RPMI8226 (cell line): Measurements from ENCODE around the gene TGFBR3L.

Experiments used
- DNase-seq: peaks from one replicate; pipeline ENCODE4 v3.0.0-alpha.2; 2015

TGFBR3L gene

DNA sequence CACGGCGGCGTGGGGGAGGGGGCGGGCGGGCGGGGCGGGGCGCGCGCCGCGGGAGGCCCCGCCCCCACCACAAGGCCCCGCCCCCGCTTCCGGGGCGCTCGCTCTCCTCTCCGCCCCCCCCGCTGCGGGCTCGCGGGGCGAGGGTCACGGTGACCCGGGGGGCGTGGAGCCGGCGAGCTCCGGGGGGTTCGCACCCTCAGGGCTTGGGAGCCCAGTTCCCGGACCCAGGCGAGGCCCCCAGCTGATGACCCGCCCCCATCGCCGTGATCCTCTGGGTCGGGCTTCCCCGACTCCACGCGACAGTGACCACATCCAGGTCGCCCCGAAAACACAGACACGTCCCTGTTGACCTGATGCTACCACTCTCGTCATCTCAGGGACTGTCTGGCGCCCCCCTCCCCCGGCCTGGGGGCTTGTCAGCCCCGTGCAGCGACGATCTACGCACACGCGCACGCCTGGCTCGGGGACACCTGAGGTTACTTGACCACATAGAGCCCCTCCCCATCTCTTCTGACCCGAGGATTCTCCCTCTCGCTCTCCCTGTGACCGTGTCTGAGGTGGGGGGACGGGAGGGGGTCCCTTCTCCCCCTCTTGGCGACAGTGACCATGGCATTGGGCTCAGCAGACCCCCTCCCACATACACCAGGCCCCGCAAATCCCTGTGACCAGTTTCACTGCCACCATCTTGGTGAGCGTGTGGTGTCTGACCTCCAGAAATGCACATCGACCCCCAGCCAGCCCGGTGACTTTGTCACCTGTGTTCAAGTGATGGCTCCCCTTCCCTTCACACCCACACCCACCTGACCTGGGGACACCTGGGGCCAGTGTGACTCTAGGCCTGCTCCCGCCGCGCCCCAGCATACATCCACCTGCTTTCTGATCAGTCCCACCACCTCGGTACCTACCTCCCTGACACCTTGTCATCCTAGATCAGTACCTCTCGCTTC, 10.3 kb upstream of the TGFBR3L start:
- DNase-seq = peak; percentile 63

DNA sequence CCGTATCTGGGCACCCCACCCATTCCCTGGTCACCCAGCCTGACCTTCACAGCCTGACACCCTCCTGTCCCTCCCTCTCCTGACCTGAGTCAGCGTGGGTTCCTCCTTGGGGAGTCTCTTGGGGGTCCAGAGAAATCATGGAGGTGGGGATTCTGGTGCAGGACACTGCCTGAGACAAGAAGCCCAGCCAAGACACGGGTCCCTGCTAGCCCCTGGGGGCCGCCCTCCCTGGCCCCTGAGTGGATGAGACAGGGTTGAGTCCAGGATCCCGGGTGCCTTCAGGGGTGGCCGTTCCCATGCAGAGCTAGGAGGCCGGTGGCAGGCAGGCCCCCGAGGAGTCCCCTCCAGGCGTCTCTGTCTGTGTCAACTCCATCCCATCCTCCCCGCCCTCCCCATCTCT, 9.4 kb upstream of the TGFBR3L start:
- DNase-seq = no peak

DNA sequence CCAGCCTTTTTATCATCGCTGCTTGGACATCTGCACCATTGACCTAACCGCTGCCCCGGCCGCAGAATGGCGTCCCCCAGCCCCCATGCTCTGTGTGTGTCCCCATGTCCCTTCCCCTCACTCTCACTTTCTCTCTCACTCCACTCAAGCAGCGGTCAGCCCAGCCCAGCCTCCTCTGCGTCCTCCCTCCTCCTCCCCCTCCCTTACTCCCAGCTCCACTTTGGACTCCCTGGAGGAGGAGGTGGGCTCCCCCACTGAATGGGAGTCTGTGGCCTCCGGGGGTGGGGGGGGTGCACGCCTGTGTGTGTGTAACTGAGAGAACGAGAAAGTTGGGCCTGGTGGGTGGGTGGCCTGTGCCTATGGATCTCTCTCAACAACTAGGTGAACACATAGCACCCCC, 8.8 kb upstream of the TGFBR3L start:
- no peak for DNase-seq

DNA sequence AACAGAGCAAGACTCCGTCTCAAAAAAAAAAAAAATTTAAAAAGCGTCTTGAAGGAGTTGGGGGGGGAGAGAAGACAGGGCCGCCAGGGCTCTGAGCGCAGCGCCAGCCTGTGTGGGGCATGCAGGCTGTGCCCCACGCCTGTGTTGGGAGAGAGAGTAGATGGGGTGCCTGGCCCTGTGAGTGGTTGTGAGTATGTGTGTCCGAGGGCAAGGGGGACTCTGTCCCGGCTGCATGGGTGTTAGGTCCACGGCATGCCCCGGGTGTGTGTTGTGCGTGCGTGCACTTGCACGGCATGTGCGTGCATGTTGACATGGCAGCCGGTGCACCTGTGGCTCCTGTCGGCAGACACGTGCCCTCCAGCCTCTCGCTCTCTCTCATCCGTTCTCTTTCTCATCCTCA, 7.5 kb upstream of the TGFBR3L start:
- DNase-seq = no peak

DNA sequence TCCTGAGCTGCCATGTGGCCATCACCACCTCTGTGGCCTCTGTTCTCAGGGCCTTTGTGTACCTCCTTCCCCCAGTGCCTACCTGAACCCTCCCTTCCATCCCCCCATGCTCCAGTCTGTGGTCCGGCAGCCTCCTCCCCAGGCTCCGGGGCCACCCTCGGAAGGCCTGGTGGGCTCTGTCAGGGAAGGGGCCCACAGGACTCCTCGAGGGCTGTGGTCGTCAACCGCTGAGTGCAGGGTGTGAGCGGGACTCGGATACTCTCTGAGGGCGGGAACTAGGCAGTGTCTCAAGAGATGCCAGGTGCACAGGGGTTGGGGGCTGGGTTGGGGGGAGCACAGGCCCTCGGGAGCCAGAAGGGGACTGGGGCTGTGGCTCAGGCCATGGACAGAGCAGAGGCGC, 7.1 kb upstream of the TGFBR3L start:
- no peak for DNase-seq

DNA sequence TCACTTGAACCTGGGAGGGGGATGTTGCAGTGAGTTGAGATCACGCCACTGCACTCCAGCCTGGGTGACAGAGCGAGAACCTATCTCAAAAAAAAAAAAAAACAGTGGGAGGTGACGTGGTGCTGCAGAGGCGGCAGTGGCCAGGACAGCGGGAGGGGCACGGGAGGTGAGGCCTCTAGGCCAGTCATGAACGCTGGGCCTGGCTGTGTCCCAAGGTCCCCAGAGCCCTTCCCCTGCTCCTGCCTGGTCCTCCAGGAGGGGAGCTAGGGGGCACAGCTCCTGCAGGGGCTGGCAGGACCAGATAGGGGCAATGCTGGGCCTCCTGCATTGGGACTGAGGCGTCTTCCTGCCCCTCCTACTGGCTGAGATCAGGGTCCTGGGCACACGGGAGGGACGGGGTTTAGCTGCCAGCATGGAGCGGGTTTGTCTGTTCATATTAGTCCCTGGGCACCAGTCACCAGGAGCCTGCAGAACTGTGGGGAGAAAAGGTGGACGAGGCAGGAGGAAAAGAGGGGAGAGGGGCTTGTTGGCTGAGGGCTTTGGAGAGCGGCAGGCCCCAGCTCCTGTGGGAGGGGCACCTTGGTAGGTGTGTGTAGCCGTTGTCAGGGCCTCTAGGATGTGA, 6.4 kb upstream of the TGFBR3L start:
- DNase-seq = no peak

DNA sequence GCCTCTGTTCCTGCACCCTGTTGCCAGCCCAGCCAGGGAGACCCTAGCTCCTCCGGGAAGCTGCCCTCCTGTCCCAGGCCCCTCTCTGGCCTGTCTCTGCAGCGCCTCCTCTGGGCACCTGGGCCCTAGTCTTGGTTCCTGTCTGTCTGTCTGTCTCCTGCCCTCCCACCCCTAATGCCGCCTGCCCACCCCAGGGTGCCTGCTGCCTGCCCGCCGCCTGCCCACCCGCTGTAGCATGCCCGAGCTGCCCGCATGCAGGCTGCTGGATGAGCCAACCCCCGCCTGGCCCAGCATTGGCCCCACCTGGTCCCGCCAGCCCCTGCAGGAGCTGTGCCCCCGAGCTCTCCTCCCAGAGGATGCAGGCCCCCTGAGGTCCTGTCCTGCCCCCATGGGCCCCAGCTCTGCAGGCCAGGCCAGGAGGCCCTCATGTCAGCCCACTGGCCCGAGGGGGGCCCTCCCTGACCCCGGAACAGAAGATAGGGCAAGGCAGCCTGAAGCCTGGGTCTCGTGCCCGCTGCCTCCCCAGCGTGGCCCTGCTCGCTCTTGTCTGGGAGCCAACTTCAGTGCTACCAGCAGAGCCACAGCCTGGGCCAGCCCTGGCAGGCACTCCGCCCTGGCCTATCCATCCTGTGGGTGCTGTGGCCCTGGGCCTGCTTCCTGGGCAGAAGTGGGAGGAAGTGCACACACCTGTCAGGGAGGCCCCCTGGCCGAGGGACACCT, 5.7 kb upstream of the TGFBR3L start:
- no peak for DNase-seq

DNA sequence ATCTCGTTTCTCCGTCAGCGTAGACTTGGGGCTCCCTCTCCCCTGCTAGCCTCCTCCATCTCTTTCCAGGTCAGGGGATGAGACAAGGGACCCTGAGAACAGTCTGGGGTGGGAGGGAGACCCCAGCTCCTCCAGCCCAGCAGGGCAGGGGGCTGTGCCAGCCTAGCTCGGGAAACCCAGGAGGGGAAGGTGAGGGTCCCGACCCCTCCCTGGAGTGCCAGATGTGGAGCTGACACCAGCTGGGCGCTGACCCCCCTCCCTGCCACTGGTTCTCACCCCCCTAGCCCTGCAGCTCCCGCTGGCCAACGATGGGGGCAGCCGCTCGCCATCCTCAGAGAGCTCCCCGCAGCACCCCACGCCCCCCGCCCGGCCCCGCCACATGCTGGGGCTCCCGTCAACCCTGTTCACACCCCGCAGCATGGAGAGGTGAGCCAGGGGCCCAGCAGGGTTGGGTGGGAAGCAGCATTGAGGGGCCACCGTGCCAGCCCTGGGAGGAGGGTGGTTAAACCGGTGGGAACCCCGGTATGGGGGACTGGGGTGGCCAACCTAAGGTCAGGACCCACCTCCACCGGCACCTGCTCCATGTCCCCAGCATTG, 5.1 kb upstream of the TGFBR3L start:
- no peak for DNase-seq

DNA sequence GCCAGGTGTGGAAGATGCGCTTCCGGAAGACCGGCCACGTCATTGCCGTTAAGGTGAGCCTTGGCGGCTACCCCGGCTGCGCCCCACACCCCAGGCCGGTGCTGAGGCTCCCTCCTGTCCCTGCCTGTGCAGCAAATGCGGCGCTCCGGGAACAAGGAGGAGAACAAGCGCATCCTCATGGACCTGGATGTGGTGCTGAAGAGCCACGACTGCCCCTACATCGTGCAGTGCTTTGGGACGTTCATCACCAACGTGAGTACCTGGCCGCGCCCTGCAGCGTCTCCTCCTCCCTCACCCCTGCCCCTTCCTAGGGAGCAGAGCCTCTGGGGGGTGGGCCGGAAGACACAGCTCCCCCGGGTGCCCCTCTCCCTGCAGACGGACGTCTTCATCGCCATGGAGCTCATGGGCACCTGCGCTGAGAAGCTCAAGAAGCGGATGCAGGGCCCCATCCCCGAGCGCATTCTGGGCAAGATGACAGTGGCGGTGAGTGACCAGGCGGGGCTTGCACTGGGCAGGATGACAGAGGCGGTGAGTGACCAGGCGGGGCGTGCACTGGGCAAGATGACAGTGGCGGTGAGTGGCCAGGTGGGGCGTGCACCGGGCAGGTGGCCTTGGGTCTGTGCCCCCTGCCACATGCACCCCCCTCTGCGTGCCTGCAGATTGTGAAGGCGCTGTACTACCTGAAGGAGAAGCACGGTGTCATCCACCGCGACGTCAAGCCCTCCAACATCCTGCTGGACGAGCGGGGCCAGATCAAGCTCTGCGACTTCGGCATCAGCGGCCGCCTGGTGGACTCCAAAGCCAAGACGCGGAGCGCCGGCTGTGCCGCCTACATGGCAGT, 4.1 kb upstream of the TGFBR3L start:
- no peak for DNase-seq

DNA sequence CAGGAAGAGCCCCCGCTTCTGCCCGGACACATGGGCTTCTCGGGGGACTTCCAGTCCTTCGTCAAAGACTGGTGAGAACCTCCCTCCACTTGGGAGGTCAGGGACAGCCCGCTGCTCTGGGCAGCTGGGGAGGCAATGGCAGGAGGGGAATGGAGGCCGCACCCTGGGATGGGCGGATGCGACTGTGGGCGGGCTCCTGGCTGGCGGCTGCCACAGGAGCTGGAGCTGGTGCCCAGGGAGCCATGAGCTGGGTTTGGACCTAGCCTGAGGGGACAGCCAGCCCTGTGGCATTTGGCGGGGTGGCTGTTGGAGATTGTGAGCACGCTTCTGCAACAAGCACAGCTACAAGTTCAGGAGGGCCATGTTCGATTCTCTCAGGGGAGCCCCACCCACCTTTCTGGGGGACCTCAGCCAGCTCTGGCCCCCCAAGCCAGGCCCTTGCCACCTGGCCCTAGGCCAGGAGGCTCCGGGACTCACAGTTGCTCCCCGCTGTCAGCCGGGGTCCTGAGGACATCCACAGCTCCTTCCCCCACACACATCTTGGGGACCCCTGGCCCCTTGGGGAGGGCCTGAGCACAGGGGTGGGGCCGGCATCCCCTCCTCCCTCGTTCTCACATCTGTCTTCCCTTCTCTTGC, 3.0 kb upstream of the TGFBR3L start:
- DNase-seq = no peak

DNA sequence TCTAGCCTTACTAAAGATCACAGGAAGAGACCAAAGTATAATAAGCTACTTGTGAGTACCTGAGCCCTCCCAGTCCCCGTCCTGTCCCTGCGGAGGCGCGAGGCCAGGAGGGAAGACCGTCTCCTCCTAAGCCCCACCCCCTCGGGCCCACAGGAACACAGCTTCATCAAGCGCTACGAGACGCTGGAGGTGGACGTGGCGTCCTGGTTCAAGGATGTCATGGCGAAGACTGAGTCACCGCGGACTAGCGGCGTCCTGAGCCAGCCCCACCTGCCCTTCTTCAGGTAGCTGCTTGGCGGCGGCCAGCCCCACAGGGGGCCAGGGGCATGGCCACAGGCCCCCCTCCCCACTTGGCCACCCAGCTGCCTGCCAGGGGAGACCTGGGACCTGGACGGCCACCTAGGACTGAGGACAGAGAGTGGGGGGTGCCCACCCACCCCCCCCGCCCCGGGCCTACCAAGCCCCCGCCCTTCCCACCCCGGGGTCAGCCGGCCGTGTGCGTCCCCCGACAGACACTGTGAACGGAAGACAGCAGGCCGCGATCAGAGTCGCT, 2.4 kb upstream of the TGFBR3L start:
- DNase-seq = no peak

DNA sequence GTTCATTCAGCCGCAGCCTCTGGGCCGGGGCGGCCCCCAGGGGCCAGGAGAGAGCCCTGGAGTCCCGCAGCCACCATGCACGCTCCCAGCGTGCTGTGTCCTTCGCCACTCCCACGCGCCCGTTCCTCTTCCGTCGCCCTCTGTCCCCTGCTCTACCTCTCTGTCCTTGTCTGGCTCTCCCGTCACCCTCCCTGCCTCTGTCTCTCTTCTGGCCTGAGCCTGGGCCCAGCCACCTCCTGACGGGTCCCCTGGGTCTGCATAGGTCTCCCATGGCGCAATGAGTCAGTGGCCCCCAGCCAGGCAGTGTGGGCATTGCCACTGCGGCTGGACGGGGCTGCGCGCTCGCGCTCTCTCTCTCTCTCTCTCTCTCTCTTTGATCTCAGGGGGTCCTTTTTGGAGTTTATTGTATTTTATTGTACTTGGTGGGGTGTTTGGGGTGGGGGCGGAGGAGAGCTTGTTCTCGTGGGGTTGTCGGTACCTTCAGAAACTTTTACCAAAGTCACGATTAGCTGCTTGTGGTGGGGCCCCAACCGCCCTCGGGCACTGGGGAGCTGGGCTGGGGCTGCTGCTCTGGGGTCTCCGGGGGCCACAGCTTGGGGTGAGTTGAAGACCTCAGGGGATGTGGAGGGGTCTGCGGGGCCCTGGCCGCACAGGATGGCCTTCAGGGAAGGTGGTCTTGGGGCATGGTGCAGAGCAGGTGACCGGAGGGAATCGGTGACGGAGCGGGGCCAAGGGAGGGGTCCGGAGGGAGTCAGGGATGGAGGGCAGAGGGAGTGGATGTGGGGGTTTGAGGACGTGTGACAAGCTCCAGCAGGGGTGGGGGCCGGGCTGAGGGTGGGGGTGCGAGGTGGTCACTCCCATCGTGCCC, 1.7 kb upstream of the TGFBR3L start:
- no peak for DNase-seq

DNA sequence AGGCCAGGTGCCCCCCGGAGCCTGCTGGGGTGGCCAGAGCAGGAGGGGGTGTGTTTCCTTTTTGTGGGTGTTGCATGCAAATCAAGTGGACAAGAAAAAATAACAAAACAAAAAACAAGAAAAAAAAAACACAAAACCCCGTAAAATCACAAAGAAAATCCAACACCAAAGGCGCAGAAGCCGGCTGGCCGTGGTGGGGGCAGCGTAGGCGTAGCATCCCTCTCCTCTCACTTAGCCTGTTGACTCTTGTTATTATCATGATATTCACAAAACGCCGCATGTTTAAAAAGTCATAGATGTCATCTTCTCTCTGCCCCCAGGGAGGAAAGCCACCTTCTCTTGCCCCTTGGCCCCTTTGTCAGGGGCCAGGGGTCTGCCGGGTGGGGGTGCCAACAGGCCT, 978 bp upstream of the TGFBR3L start:
- DNase-seq = no peak

DNA sequence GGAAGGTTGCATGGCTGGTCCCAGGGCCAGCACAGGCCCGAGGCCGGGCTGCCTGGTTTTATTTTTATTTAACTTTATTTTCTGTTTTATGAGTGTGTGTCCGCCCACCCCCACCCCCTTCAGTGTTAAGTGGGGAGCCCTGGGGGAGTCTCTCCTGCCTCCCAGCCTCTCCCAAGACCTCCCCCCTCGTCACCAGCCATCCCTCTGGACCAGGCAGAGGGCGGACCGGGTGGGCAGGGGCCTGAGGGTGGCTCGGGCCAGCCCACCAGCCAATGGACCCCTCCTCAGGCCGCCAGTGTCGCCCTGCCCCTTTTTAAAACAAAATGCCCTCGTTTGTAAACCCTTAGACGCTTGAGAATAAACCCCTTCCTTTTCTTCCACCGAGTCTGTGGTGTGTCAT, 531 bp upstream of the TGFBR3L start:
- no peak for DNase-seq

DNA sequence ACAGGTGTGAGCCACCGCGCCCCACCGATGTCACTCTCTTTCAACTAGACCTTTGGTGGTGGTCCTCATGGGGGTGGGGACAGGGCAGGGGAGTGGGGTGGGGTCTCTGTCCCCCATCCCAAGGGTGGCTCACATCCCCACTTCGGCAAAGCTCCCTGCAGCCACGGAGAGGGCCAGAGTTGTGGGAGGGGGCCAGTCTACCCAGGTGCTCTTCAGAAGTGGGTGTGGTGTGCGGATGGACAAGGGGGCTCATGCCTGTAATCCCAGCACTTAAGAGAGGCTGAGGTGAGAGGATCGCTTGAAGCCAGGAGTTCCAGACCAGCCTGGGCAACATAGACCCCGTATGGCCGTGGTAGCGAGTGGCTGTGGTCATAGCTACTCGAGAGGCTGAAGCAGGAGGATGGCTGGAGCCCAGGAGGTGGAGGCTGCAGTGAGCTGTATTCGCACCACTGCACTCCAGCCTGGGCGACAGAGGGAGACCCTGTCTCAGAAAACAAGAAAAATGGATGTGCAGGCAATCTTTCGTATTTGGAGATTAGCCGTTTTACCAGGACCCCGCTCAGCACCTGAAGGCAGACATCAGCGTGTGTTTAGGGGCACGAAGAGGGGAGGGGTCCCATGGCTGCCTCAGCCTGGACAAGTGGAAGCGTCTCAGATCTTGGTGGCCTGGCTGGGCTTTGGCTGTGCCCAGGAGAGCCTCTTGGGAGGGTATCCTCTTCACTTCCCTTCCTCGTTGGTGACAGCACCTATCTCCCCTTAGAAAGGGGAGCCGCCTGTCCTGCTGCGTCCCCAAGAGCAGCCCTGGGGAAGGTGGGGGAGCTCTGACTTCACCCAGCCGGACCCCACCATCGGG, 846 bp downstream of the TGFBR3L start:
- DNase-seq = no peak

DNA sequence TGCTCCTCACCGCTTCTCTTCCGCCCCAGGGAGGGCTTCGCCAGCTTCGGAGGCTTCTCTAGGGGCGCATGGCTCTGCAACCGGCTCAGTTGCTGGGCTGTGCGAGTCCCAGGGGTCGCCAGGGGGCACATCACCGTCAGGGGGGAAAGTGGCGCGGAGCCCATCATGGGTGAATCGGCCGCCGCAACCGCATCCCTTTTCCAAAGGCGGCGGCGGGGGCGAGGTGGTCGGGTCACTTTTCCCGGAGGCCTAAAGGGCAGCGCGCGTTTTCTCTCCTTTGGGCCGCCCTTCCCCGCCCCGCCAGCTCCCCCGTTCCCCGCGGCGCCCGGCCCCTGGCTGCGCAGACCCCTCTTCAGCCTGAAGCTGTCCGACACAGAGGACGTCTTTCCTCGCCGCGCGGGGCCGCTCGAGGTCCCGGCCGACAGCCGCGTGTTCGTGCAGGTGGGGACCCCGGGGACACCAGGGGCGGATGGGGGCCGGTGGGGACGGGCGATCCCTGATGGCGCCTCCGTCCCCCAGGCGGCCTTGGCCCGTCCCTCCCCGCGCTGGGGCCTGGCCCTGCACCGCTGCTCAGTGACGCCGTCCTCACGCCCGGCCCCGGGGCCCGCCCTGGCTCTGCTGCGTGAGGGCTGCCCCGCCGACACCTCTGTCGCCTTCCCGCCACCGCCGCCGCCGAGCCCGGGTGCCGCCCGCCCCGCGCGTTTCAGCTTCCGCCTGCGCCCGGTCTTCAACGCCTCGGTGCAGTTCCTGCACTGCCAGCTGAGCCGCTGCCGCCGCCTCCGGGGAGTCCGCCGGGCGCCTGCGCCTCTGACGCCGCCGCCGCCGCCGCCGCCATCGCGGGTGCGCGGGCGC, 1.7 kb downstream of the TGFBR3L start:
- peak; percentile 75 for DNase-seq

DNA sequence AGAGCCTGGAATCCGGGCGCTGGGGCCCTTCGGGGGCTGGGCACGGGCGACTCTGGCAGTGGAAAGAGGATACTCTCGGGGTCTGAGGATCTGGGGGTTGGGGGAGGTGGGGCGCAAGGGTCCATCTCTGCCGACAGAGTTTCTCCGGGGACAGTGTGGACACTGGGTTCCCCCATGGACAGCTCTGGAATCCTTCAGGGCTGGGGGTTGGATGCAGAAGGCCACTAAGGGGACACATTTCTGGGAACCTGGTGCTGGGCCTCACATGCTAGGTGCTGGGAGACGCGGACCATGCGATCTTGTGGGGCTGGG, 2.3 kb downstream of the TGFBR3L start:
- no peak for DNase-seq

DNA sequence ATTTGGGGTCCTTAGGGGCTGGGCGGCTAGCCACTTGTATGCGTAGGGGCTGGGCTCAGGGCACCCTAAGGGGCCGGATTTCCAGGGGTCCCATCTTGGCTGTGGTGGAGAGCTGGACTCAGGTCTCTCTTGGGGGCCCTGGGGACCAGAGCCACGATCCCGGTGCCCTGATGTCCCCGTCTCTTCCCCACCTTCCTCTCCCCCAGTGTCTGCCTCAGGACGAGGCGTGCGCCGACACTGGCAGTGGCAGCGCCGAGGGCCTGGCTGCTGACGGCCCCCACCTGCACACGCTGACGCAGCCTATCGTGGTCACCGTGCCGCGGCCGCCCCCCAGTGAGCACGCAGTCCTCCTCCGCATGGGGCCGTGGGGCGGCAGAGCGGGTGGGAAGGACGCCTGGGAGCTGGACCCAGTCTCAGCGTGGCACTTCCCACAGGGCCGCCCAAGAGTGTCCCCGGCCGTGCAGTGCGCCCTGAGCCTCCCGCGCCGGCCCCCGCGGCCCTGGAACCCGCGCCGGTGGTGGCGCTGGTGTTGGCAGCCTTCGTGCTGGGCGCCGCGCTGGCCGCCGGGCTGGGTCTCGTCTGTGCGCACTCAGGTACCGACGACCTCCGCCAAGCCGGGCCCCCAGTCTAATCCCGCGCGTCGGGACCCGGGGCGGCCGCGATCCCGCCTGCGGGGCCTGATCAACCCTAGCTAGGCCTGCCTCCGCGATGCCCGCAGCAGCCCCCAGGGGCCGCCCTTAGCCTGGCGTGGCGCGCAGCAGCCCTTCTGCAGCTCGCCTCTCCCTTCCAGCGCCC, 2.8 kb downstream of the TGFBR3L start:
- peak; percentile 85 for DNase-seq
